ENCODE measurements around the gene AGRN. TPM values are rescaled to one million over a fixed set of nuclear protein-coding genes. Genes with fewer than 3 reads are reported as not detected.

Gene AGRN
- total RNA-seq: 49.1 and 67.4 TPM in 2 replicates

DNA sequence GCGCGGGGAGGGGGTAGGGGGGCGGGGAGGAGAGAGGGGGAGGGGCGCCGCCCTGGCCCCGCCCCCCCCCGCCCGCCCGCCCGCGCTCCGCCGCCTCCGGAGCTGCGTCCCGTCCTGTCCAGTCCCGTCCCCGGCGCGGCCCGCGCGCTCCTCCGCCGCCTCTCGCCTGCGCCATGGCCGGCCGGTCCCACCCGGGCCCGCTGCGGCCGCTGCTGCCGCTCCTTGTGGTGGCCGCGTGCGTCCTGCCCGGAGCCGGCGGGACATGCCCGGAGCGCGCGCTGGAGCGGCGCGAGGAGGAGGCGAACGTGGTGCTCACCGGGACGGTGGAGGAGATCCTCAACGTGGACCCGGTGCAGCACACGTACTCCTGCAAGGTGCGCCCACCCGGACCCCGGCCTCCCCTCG, at the start of gene AGRN:
Gene AGRN (plus strand): TSS at position 121 of the 405 bp plus-strand sequence. CDS start 53 bp downstream, at position 174.

DNA sequence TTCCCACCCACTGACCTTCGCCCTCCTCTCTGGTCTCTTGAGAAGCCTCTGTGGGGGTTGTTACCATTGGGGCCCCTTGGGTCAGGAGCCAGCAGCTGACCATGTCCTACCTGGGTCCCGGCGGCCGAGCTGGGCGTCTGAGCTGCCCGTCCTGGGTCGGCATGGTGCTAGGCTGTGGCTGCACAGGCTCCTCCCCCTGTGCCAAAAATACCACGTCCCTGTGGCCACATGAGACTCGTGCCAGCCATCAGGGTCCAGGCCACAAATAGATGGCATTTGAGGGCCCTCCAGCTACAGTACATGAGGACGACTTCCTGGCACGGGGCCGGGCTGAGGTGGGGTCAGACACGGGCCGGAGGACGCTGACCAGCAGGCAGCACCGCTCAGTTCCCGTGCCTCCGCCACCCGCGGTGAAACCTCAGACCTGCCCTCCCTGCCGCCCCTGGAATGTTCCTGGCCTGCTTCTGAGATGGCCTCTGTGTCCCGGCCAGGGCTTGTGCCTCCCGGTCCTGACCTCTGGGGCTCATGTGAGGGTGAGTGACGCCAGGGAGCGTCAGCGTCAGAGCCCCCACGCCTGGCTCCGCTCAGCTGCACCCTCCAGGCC, 37.9 kb upstream of the AGRN start, which contains the start of gene PERM1:
Gene PERM1 (minus strand): TSS at position 139 of the 604 bp plus-strand sequence. CDS start 1,064 bp downstream, outside the sequence.

DNA sequence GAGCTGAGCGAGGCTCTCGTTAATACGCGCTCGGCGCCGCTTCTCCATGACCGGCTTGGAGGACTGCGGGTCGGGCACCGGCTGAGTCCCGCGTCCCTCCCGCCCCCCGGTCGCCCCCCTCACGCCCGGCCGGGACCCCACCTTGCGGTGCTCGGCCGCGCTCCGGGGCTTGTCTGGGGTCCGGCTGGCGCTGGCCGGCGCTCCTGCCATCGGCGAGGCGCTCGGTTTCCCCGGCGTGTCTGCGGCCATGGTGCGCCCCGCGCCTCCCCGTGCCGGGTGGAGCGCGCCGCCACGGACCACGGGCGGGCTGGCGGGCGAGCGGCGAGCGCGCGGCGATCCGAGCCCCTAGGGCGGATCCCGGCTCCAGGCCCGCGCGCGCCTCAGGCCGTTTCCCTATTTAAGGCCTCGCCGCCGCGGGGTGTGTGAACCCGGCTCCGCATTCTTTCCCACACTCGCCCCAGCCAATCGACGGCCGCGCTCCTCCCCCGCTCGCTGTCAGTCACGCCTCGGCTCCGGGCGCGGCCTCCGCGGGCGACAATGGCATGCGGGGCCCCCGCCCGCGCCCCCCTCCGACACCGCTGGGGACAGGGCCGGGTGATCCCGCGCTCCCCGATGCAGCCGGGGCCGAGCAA, 20.1 kb upstream of the AGRN start, which contains the start of gene HES4:
Gene HES4 (minus strand): TSS at position 373 of the 632 bp plus-strand sequence. CDS start 124 bp downstream, at position 249.

DNA sequence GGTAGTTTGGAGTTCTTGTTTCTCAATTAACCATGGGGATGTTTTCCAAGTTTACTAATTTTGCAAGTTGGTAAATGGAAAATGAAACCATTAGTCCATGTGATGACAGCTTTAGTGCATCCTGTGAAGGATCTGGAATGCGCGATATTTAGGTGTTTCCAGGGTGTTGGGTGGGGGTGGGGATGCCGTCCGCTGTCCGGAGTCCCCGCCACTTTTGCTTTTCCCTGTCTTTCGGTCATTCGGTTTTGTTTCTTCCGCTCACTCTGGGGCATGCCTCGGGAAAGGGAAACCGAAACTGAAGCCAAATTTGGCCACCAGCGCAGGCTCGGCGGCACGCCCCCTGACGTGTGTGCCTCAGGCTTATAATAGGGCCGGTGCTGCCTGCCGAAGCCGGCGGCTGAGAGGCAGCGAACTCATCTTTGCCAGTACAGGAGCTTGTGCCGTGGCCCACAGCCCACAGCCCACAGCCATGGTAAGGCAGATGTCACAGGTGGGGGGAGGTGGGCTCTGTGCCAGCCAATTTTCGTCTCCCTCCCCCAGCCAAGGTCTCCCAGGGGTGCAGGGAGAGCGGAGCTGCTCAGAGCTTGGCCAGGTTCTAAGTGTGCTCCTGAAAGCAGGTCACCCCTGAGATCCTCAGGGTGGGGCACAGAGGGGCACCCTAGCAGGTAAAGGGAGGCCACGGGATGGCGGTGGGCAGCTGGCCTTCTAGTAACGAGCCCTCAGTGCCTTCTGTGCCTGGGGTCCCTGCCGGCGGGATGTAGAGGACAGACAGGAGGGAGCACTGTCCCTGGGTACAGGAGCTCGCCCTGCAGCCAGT, 6.6 kb upstream of the AGRN start, which contains the start of gene ISG15:
Gene ISG15 (plus strand): TSS at position 393 of the 817 bp plus-strand sequence. CDS start 77 bp downstream, at position 470.

DNA sequence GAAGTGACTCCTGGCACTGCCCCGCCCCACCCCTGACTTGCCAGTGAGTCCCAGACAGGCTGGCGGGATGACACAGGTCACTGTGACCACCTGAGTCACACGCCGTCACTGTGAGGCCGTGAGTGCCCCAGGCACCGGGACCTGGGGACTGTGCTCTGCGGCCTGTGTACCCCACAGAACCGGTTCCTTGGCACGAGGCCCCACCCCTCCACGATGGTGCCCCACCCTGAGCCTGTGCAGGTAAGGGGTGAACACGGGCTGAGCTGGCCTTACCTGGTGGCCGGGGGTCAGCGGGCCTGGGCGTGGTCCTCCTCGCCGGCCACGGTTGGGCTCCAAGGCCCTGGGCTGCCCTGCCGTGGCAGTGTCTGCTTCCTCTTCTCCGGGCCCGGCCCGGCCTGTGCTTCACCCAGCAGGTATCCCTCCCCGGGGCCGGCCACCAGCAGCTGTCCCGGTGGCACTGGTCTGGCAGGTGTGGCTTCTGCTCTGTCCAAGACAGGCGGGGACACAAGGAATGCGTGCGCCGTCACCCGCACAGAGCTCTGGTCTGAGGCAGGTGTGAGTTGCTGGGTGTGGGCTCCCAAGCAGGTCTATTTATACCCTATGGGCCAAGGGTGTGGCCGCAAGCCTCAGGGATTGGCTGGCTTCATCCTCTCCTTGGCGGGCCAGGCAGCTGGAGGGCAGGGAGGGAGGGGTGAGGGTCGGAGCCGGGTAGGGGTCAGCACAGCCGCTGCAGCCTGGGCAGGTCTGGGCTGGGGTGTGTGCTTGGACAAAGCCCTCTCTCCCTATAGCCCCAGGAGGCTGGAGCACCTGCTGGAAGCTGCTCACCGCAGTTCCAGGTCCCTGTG, 54.0 kb downstream of the AGRN start, which contains the start of gene RNF223:
Gene RNF223 (minus strand): TSS at position 564 of the 845 bp plus-strand sequence. CDS start 1,740 bp downstream, outside the sequence.

Other genes with a start within 250 kb of the AGRN start
- 4.0 and 11.7 TPM in 2 replicates for gene SAMD11, start 96.2 kb upstream of the AGRN start, total RNA-seq
- gene NOC2L, start 60.9 kb upstream of the AGRN start, total RNA-seq: 42.0 and 48.3 TPM in 2 replicates
- gene KLHL17, start 59.5 kb upstream of the AGRN start, total RNA-seq: 9.7 and 11.6 TPM in 2 replicates
- 0.12 TPM in 1 of 2 replicates, not detected in the other for gene PLEKHN1, start 53.6 kb upstream of the AGRN start, total RNA-seq
- gene PERM1, start 38.0 kb upstream of the AGRN start, total RNA-seq: not detected in 2 replicates
- 1.4 and 29.9 TPM in 2 replicates for gene HES4, start 20.0 kb upstream of the AGRN start, total RNA-seq
- gene ISG15, start 6.6 kb upstream of the AGRN start, total RNA-seq: 51.2 and 63.2 TPM in 2 replicates
- not detected in 2 replicates for gene RNF223, start 54.2 kb downstream of the AGRN start, total RNA-seq
- gene C1orf159, start 96.0 kb downstream of the AGRN start, total RNA-seq: 6.9 and 13.7 TPM in 2 replicates
- not detected in 2 replicates for gene TTLL10, start 153.8 kb downstream of the AGRN start, total RNA-seq
- not detected in 2 replicates for gene TNFRSF18, start 186.5 kb downstream of the AGRN start, total RNA-seq
- gene TNFRSF4, start 194.0 kb downstream of the AGRN start, total RNA-seq: not detected in 2 replicates
- gene SDF4, start 211.9 kb downstream of the AGRN start, total RNA-seq: 162 and 228 TPM in 2 replicates
- gene B3GALT6, start 212.1 kb downstream of the AGRN start, total RNA-seq: 34.2 and 34.5 TPM in 2 replicates
- gene C1QTNF12, start 226.6 kb downstream of the AGRN start, total RNA-seq: 0.26 and 3.9 TPM in 2 replicates